NCI-H446 (cell line): ENCODE results near the gene TRIP11.
"Not testable (repeated sequence)": the region's sequence is repeated elsewhere in the genome, so short reads cannot be mapped to it uniquely, and the experiment has no call there.

Experiments used
- DNase-seq, 2 experiments: peaks; one replicate each; lab custom pipeline; 2025; lab: John Stamatoyannopoulos, UW

TRIP11 gene

DNA sequence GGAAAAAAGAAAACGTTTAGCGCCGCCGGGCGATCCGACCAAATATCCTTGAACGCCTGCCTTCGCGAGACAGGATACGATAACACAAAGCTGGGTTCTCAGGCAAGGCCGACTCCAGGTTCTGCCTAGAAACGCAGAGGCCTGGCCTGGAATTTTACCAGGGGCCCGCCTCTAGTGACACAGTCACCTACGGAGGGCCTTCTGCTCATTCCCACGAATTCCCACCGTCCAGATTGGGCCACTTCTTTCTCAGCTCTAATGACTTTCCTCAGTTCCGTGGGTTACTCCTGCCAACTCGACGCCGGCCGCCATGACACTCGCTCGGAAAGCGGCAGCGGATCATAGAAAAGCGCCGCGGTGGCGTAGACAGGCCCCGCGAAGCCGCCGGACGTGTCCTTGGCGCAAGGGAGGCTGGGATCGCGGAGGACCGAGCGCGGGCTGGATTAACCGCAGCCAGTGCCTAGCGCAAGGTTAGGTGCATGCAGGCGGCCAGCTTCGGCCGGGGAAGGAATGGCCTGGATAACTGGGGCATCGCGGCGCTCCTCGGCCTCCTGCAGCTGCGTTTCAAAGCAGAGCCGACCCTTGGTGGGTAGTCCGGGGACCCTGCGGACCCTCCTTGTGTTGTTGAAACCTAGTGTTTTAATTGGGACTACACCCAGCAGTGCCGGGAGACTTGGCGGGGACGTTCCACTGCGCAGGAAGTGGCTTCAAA, at the start of gene TRIP11:
Gene TRIP11, minus strand, starts transcription at position 341 of the 712 bp plus-strand sequence. CDS start 374 bp downstream, outside the sequence.
- peak; percentile 83 to 95 for DNase-seq

DNA sequence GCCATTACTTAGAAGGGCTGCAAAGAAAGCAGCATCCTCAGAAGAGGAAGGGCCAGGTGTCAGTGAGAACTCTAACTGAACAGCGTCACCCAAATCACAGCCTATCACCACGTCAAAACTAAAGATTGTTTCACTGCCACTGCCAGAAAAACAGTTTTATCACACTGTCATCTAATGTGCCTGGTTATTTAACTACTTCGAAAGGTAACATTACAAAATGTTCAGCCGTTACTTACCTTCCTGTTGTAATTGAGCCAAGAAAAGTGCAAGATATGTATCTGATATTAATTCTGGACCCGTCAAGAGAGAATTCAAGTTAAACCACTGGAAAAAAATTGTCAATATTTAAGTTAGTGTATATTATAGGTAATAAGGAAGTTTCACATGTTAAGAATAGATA, 48.6 kb upstream of the TRIP11 start:
- no peak for DNase-seq

DNA sequence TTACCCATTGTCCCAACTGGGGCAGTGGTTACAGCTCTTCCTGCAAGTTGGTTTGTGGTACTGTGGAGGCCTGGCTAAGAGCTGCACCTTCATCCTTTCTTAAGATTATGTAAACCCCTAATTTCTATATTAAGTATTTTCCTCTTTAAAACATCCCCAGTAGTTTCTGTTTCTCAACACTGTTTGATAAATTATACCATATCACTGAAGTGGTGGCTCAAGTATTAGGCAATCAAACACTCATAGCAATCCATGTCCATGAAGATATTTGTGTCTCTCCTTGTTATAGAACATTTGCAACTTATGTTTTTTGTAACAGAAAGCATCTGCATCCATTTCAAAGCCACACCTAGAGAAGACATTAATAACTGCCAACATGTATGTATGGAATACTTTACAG, 34.7 kb upstream of the TRIP11 start:
- no peak for DNase-seq

DNA sequence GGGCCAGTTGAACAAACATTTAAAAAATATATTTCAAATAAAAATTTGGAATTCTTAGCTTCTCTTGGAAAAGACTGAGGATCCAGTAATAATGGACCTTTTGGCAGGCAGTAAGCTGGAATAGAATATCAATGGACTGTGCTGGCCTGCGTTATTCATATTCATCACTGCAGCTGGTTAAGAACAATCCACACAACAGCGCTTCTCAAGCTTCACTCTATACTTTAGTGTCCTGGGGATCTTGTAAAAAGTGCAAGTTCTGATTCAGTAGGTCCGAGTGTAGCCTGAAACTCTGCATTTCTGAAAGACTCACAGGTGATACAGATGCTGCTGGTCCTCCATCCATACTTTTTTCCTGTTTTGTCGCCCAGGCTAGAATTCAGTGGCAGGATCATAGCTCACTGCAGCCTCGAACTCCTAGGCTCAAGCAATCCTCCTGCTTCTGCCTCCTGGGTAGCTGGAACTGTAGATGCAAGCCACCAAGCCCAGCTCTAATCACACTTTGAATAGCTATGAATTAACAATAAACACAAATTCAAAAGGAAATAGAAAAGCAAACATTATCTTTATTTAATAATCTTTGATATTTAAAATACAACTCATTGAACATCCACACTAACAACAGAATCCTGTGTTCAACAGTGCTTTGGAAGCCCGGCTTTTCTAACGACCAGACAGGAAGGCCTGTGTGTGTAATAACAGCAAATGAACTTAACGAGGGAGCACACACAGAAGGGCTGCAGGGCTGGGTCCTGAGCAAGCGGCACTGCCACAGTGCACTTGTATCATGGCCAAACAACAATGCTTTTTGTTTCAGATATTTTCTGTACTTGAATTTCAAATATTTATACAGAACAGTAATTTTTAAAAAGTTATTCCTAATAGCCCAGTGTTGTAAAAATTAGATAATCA, 18.4 kb upstream of the TRIP11 start:
- DNase-seq = no peak

DNA sequence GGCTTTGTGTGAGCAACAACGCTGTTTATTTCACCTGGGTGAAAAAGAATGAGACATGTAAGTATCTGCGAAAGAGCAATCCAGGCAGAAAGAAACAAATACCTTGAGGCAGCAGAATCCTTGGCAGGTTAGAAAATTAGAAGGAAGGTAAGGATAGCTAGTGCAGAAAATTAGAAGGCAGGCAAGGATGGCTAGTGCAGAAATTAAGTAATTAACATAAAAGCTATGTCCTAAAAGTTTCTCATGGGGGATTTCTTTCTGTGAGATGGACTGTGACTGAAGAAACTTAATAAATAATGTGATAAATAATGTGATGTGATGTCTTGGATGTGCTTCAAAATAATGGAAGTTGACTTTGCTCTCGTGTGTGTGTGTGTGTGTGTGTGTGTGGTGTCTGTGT, 9.9 kb upstream of the TRIP11 start:
- DNase-seq = no peak

DNA sequence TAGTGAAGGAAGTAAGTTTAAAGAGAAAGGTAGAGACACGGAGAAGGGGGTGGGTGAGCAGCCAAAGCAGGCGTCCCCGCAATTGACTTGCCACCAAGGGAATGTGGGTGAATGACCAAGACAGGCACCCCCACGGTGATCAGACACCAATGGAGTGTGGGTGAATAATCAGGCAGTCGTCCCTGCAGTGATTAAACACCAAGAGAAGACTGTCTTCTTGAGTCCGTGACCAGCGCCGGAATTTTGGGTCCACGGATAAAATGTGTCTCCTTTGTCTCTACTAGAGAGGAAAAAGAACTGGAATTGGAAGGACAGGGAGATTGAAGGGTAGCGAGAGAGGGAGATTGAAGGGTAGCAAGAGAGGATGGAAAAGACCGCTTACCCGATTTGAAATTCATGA, 9.4 kb upstream of the TRIP11 start:
- not testable (repeated sequence) for DNase-seq

DNA sequence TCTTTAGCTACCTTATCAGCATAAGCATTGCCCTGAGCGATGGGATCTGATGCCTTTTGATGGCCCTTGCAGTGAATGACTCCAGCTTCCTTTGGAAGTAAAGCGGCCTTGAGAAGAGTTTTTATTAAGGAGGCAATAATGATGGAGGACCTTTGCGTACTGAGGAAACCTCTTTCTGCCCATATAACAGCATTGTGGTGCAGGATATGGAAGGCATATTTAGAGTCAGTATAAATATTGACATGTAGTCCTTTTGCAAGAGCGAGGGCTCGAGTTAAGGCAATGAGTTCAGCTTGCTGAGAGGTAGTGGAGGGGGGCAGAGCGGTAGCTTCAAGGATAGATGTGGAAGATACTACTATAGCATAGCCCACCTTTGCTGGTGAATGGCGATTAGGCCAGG, 6.0 kb upstream of the TRIP11 start:
- DNase-seq = not testable (repeated sequence)

DNA sequence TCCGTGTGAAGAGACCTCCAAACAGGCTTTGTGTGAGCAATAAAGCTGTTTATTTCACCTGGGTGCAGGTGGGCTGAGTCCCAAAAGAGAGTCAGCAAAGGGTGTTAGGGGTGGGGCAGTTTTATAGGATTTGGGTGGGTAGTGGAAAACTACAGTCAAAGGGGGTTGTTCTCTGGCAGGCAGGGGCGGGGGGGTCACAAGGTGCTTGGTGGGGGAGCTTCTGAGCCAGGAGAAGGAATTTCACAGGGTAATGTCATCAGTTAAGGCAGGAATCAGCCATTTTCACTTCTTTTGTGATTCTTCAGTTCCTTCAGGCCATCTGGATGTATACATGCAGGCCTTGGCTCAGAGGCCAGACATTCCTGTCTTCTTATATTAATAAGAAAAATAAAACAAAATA, 1.9 kb upstream of the TRIP11 start:
- DNase-seq = not testable (repeated sequence)

DNA sequence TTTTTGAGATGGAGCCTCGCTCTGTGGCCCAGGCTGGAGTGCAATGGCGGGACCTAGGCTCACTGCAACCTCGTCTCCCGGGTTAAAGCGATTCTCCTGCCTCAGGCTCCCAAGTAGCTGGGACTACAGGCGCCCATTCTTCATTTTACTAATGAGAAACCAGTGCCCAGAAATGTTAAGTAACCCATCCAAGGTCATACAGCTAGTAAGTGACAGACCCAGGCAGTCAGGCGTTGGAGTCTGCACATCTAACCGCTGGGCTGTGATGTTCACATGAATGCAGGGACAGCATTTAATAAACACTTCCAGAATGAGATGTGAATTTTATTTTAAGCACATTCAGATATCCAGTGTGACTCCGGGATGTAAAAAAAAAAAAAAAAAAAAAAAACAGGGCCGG, 1.3 kb upstream of the TRIP11 start:
- no peak for DNase-seq

DNA sequence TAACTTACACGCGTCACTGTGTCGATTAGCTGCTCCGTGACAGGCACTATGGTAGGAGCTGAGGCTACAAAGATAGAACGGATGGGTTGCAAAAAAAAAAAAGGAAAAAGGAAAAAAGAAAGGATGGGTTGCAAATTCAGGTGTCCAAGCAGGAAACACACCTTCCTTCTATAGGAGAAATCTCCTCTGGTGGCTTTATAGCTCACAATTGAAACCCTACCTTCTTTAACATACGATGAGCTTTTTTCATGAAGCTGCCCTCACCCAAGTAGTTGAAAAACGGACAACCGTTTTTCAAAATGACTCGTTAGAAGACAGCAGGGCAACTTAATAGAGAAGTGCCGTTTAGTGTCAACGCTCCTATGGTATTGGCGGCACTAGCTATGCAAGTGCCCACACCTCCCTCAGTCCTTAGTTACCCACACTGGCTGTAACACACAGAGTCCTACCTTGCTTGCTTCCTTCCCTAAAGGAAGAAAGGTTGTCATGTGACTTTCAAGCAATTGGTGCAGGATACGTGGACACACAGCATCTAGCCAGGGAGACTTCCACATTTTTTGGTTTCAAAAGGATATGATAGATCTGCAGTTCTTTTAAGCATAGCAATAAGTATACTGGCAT, 682 bp upstream of the TRIP11 start:
- DNase-seq = peak in 1 of 2 experiments; percentile 27

DNA sequence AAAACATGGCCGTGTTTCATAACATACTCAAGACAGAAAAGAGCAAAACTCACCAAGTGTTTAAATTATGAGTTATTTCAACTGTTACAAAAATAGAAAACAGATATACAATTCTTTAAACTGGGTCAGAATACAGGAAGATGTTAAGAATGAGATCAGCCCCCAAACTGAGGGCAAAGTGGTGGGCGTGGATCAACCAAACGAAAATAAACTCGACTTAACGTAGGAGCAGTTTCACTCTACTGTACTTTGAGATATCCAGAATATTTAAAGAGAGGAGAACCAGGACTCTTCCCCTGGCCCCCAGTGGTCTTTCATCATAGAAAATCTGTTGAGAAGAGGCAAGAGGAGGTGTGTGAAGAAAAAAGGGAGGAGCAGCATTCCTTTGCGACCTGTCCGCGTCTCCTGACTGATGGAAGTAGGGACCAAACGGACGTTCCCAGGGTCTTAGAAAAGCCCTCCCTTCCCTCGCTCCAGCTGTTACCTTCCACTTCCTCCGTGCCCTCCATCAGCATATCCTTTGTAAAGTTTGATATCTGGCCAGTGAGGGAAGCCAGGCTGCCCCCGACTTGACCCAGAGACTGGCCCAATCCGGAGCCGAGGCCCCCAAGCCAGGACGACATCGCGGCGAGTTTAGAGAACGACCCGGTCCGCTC, 668 bp downstream of the TRIP11 start:
- peak; percentile 38 to 59 for DNase-seq

DNA sequence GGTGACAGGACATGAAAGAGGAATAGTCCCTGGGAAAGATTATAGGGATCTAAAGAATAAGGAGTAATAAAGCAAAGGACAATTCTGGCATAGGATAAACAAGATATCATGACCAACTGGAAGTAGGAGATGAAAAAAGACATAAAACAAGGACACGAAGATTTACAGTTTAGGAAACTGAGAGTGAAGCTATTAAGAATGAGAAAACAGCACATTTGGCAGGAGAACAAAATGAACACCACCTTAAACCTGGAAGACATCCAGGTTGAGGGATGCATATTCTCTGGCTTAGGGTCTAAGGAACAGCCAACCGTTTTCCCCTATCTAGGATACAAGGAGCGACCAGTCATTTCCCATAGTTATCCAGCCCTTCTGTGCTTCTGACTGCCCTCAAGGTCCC, 1.9 kb downstream of the TRIP11 start:
- DNase-seq = no peak

DNA sequence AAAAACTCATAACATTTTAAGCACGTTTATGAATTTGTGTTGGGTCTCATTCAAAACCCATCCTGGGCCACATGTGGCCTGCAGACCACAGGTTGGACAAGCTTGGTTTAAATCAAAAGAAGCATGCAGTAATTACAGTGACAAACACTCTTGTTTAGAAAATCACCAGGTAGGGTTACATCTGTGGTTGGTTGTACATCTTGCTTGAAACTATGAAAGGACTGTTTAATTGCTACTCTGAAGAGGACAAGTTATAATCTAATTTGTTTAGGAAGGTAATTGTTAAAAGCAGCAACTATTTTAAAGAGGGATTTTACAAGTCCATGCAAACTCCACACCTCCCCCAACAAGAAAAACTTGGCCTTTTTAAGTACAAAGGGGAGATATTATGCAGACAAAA, 4.0 kb downstream of the TRIP11 start:
- DNase-seq = no peak

DNA sequence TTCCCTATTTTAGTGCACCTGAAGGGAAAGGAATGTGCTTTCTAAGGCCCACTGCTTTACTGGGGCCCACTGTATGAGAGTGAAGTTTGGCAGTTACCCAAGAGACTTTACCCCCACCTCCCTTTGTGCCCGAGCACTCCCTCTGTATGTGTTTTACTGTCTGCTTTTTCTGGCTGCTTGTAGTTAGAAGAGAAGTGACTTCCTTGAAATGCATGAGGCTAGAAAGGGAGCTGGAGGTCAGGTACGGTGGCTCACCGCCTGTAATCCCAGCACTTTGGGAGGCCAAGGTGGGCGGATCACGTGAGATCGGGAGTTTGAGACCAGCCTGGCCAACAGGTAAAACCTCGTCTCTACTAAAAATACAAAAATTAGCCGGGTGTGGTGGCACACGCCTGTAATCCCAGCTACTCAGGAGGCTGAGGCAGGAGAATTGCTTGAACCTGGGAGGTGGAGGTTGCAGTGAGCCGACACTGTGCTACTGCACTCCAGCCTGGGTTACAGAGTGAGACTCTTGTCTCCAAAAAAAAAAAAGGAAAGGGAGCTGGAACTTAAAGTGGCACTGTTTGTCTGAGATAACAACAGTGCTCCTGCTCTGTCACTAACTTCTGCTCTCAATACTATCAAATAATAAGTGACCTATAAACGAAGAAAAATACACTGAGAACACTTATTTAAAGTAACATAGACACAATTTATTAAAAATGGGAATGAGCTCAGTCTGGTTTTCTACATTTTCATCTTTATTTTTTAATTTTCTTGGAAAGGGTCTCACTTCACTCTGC, 5.8 kb downstream of the TRIP11 start:
- DNase-seq = no peak

DNA sequence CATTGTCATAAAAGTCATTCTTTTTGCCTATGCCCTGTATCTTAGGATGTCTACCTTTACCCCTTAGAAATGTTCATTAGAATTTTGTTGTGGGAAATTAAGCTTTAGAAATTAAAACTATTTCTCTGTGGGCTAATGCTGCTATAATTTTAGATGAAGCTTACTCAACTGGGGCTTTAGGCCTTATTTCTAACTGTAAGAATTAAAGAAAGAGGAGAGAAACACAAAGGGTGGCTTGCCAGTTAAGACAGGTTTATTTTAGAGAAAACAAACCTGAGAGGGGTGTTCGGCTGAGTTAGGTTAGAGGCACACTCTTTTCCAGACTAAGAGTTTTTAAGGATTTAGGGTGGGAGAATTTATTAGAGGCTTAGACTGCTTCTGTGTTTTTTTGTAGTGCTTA, 6.4 kb downstream of the TRIP11 start:
- no peak for DNase-seq

DNA sequence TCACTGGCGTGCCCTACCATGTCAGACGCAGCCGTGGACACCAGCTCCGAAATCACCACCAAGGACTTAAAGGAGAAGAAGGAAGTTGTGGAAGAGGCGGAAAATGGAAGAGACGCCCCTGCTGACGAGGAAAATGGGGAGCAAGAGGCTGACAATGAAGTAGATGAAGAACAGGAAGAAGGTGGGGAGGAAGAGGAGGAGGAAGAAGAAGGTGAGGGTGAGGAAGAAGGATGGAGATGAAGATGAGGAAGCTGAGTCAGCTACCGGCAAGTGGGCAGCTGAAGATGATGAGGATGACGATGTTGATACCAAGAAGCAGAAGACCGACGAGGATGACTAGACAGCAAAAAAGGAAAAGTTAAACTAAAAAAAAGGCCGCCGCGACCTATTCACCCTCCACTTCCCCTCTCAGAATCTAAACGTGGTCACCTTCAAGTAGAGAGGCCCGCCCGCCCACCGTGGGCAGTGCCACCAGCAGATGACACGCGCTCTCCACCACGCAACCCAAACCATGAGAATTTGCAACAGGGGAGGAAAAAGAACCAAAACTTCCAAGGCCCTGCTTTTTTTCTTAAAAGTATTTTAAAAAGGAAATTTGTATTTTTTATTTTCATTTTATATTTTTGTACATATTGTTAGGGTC, 13.2 kb downstream of the TRIP11 start:
- no peak for DNase-seq

DNA sequence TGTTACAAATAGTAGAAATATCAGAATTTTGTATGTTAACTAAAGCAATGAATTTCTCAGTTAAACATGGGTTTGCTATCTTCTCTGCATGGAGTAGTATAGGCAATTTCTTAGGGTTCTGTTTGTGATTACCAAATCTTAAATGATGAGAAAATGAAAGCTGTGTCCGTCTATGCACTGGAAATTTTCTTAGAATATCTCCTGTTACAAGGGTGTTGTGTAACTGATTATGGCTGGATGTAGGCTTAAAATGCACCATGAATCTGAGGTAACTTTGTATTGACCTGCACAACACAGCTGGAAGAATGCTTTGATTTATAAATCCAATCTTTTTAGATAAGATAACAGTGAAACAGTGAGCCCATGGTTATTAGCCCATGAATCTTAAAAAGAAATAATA, 17.8 kb downstream of the TRIP11 start:
- DNase-seq = no peak

DNA sequence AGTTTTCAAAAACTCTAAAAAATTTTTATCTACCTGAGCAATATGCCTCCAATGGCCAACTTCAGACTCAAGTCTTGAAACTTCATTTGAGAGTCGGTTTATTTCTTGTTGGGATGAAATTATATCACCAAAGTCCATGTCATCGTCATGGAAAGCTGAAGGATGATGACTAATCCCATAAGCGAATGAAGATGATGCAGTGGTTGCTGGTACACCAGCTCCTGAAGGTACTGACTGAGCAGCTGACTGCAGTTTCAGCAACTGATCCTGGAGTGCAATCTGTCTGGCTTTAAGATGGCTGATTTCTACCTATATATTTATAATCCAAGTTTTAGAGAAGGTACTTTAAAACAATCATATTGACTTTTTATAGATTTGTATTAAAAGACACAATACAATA, 18.3 kb downstream of the TRIP11 start:
- DNase-seq = no peak

DNA sequence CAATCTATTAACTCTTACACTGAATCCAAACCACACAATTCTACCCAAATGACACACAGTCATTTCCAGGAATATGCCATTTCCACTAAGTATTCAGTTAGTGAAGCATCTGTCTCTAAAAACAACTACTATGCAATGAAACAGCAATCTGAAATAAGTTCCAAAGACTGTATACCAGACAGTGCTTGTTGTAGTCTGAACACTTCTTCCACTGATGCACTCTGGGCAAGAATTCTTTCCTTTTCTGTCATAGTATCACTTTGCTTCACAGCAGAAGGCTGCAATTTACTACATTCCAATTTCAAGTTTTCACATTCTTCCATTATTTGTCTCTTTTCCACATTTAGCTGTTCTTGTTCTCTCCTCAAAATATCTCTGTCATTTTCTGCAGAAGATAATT, 25.8 kb downstream of the TRIP11 start:
- DNase-seq = no peak

DNA sequence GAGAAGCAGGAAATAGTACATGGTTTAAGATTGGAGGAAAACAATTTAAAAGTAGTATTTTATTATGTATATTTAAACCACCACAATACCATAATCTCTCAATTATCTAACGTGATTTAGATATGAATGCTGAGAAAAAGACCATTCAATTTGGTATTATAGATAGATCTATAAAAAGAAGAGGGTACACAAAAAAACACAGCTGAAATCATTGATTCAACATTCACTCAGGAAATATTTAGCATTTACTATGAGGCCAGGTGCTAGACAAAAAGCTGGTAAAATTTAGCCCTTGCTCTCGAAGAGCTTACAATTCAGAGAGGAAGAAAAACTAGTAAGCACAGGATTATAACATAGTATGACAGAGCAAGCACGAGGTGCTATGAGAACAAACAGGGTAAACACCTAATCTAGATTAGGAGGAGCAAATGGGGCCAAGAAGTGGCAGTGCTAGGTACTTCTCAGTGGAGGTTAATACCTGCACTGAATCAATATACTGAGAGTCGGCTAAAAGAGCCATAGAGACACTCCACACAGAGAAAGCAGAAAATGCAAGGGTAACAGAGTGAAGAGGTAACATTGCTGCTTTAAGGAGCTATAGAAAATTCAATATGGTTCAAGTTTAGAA, 27.6 kb downstream of the TRIP11 start:
- no peak for DNase-seq

DNA sequence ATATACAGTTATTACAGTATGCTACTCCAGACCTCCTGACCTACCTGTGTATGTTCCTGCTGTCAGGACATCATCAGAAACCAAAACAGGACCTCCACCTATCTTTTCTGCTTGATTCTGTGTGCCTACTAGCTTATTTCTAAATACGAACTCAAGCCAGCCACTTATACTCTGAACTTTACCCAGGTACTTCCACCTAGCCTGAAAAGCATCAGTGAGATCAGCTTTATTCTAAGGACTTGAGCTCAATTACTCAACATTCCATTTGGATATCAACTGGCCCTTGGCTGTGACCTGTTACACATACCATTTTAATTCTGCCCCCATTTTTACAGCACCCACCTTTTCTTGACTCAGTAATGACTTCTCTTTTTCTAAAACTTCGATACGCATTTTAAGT, 29.2 kb downstream of the TRIP11 start:
- no peak for DNase-seq
